Mononuclear cell (primary cell): Measurements from ENCODE around the gene MARCHF6. TPM values are rescaled to one million over a fixed set of nuclear protein-coding genes. Genes with fewer than 3 reads are reported as not detected.
"Not testable (repeated sequence)": the region's sequence is repeated elsewhere in the genome, so short reads cannot be mapped to it uniquely, and the experiment has no call there.

ENCODE experiments used
- H3K27me3 ChIP-seq: 2 replicates; pipeline ENCODE4 v1.6.0; 2011; ENCODE audit warnings: low read length, control low read depth; ENCODE audit not compliant: insufficient read depth
- H3K4me1 ChIP-seq: 2 replicates; pipeline ENCODE4 v1.5.1; 2011; ENCODE audit warnings: mild to moderate bottlenecking, low read length, control low read depth; ENCODE audit not compliant: insufficient read depth
- H3K4me3 ChIP-seq: 2 replicates; pipeline ENCODE4 v1.5.1; 2011; ENCODE audit warnings: mild to moderate bottlenecking, low read length, moderate library complexity
- H3K9me3 ChIP-seq: 2 replicates; pipeline ENCODE4 v1.5.1; 2011; ENCODE audit warnings: low read depth, mild to moderate bottlenecking, control low read depth, low read length
- total RNA-seq: library from RNA; depleted of rRNA; stranded (reverse); fragments of >200 nt; gene quantifications from one replicate; pipeline ENCODE4 v1.2.3, GENCODE V29; 2012

The MARCHF6 gene, protein sequence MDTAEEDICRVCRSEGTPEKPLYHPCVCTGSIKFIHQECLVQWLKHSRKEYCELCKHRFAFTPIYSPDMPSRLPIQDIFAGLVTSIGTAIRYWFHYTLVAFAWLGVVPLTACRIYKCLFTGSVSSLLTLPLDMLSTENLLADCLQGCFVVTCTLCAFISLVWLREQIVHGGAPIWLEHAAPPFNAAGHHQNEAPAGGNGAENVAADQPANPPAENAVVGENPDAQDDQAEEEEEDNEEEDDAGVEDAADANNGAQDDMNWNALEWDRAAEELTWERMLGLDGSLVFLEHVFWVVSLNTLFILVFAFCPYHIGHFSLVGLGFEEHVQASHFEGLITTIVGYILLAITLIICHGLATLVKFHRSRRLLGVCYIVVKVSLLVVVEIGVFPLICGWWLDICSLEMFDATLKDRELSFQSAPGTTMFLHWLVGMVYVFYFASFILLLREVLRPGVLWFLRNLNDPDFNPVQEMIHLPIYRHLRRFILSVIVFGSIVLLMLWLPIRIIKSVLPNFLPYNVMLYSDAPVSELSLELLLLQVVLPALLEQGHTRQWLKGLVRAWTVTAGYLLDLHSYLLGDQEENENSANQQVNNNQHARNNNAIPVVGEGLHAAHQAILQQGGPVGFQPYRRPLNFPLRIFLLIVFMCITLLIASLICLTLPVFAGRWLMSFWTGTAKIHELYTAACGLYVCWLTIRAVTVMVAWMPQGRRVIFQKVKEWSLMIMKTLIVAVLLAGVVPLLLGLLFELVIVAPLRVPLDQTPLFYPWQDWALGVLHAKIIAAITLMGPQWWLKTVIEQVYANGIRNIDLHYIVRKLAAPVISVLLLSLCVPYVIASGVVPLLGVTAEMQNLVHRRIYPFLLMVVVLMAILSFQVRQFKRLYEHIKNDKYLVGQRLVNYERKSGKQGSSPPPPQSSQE
- 140 TPM for total RNA-seq

DNA sequence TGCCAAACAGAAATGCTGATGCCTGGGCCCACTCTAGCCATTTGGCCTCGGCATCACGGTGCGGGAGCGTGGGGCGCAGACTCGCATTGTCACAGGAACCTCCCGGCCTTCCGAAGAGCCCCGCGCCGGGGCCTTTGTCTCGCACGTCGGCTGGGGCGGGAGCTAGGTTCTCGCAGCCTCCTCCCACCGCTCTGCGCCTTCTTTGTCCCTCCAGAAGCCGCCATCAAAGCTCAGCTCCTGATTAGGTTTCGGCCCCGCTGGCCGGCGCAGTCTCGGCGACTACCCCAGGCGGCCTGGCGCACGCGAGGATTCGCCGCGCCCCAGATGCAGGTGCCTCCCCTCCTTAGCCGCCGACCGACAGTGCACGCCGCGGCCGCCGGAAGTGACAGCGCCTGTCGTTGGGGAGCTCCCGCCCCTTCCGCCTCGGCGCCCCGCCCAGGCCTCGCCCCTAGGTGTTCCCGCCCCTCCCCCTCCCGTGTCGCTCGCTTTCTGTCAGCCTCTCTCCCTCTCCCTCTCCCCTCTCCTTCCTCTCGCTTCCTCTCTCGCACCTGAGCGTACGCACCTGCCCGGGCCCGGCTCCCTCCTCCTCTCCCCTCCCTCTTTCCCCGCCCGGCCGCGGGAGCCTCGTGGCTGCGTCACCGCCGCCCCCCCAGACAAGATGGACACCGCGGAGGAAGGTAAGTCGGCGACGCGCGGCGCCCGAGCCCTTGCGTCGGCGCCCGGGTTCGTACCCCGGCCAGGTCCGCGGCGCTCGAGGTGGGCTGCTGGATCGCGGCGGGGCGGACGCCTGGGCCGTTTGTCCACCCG, at the start of gene MARCHF6:
Gene MARCHF6, plus strand, starts transcription at position 455 of the 807 bp plus-strand sequence. Its CDS starts 204 bp downstream, at position 659.
- peak within 1 kb of the TSS; percentile 79 for H3K4me3 ChIP-seq
- no peaks in the 10 kb centered on the region for H3K9me3 ChIP-seq
- H3K4me1 ChIP-seq, result peaks cover 27% of the 10 kb centered on the region
- no peaks in the 10 kb centered on the region for H3K27me3 ChIP-seq

- H3K27me3 ChIP-seq, result peaks cover 7% of the 10 kb centered on the region
- H3K9me3 ChIP-seq, result no peaks in the 10 kb centered on the region
- no peak overlapping the region for H3K4me3 ChIP-seq
- peaks cover 9% of the 10 kb centered on the region for H3K4me1 ChIP-seq
Observed at GRCh38 chr5:10303699-10304170, 49.8 kb upstream of the MARCHF6 start.

DNA sequence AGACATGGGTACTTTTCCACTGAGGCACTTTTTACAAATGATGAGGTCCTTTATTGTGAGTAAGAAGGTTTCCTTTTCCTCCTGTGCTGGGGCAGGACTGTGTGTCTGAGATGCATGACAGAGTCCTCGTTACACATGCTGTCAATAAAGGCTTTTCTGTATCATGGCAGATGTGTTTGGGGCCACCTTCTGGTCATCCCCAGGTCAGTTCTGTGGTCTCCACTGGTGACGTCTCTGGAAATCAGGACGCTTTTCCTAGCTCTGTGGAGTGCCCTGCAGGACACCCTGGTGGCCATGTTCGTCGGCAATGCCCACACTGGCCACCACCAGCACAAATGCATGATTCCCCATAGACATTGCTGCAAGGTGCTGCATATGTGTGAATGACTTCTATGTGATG, 48.6 kb upstream of the MARCHF6 start:
- H3K9me3 ChIP-seq, result no peaks in the 10 kb centered on the region
- peaks cover 9% of the 10 kb centered on the region for H3K4me1 ChIP-seq
- no peak overlapping the region for H3K4me3 ChIP-seq
- H3K27me3 ChIP-seq, result peaks cover 10% of the 10 kb centered on the region

DNA sequence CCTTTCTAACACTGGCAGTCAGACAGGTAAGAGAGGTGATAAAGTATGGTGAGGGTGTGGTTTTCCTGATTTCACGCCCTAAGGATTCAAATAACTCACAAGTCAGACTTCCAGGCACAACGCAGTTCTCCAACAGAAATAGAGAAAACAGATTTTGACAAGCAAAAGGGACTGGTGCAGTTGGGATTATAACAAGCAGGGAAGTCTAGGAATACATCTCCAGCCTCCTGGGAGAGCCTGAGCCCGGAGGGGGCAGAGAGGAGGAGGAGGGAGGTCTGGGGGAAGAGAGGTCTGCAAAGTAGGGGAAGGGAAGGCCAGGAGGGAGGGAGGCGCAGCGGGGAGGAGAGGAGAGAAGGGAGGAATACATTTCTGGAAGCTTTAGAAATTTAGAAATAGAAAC, 47.4 kb upstream of the MARCHF6 start:
- Histone ChIP-seq H3K27me3 (peaks cover 10% of the 10 kb centered on the region), H3K4me1 (peaks cover 9% of the 10 kb centered on the region), H3K9me3 (no peaks in the 10 kb centered on the region), H3K4me3 (no peak overlapping the region)

- Histone ChIP-seq H3K4me1 (peaks cover 9% of the 10 kb centered on the region), H3K27me3 (peaks cover 10% of the 10 kb centered on the region), H3K4me3 (no peak overlapping the region), H3K9me3 (no peaks in the 10 kb centered on the region)
Observed at GRCh38 chr5:10306806-10307205, 46.7 kb upstream of the MARCHF6 start.

GRCh38 chr5:10307206-10308148, 46.0 kb upstream of the MARCHF6 start, which contains the start of gene CMBL:
Gene CMBL, minus strand, starts transcription at chr5:10307902. Its CDS starts 17,140 bp downstream, at chr5:10290762.
- Histone ChIP-seq H3K27me3 (peaks cover 10% of the 10 kb centered on the region), H3K9me3 (no peaks in the 10 kb centered on the region), H3K4me1 (peaks cover 9% of the 10 kb centered on the region), H3K4me3 (peak within 1 kb of the TSS; percentile 37)

DNA sequence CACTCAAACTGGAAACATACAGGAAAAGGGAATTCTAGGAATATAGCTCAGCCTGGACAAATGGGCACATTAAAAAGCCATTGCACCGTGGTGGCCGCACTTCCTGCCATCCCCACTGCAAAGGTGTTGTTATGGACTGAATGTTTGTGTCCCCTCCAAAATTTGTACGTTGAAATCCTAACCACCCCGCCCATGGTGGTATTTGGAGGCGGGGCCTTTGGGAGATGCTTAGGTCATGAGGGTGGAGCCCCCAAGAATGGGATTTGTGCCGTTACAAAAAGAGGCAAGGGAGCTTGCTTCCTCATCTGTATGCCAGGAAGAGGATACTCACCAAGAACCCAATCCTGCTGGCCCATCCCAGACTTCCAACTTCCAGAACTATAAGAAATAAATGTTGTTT, 44.7 kb upstream of the MARCHF6 start:
- H3K9me3 ChIP-seq, result no peaks in the 10 kb centered on the region
- H3K4me1 ChIP-seq, result peaks cover 9% of the 10 kb centered on the region
- H3K4me3 ChIP-seq, result no peak overlapping the region
- peaks cover 10% of the 10 kb centered on the region for H3K27me3 ChIP-seq

DNA sequence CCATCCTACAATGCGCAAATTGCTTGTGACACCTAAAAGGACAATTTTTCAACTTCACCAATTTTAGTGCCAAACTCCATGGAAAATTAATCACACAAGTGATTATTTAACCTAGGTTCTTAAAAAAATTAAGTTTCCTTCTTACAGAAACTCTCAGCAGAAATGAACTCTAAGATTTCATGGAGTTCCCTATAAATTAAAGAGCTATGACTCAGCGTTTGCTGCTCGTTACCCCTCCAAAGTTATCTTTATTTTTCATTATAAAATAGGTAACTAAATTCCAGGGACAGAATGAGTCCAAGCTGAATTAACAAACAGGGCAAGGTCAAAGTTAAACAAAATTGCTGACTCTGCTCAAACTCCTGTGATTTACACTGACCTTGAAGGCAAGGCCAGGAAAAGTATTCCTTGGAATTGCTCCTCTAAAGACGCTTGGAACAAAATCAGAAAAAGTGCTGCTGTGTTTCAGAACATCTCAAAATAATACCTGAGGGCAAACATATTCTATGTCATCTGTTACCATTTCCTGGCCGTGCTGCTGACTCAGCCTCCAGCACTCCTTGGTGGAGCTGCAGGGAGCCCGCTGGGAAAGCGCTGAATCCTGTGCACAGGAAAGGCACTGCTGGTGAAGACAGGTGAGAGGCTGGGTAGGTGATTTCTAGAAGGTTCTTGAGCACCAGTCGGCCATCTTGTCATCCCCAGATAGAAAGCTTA, 43.3 kb upstream of the MARCHF6 start:
- no peaks in the 10 kb centered on the region for H3K9me3 ChIP-seq
- peaks cover 9% of the 10 kb centered on the region for H3K4me1 ChIP-seq
- H3K27me3 ChIP-seq, result peaks cover 10% of the 10 kb centered on the region
- H3K4me3 ChIP-seq, result no peak overlapping the region

DNA sequence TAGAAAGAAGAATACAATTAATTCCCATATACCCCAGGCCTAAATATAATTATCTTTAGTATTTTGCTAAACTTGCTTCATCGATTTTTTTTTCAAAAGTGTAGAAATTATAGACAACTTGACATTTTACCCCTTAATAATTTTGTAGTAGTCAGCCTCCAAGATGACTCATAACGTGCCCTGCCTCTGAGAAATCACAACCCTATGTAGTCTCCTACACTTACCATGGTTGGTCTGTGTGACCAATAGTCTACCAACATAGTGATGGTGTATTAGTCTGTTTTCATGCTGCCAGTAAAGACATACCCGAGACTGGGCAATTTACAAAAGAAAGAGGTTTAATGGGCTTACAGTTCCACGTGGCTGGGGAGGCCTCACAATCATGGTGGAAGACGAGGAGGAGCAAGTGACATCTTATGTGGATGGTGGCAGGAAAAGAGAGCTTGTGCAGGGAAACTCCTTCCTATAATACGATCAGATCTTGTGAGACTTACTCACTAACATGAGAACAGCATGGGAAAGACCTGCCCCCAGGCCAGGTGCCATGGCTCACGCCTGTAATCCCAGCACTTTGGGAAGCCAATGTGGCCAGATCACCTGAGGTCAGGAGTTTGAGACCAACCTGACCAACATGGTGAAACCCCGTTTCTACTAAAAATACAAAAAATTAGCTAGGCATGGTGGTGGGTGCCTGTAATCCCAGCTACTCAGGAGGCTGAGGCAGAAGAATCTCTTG, 42.5 kb upstream of the MARCHF6 start:
- not testable (repeated sequence) for H3K27me3 ChIP-seq, H3K4me1 ChIP-seq, H3K4me3 ChIP-seq, H3K9me3 ChIP-seq

DNA sequence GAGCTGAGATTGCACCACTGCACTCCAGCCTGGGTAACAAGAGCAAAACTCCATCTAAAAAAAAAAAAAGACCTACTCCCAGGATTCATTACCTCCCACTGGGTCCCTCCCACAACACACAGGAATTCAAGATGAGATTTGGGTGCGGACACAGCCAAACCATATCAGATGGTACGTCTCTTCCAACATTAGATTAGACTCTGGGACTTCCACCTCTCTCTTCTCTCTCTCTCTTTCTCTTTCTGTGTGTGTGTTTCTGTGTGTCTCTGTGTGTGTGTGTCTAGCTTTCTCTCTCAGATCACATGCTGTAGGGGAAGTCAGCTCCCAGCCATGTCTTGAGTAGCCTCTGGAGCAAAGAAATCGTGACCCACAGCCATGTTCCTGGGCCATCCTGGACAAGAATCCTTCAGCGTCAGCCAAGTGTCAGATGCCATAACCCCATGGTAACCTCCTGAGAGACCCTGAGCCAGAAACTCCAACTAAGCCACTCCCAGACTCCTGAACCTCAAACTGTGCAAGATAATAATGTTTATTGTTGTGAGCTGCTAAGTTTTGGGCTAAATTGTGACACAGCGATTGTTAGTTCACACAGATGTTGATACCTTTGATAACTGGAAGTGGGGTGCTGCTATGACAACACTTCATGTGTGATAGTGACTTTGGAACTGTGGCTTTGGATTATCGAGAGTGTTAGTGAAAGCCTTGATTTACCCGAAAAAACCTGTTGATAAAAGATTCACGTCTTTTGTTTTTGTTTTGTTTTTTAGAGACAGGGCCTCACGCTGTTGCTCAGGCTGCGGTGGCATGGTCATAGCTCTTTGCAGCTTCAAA, 41.7 kb upstream of the MARCHF6 start:
- Histone ChIP-seq H3K4me3 (no peak overlapping the region), H3K4me1 (peaks cover 9% of the 10 kb centered on the region), H3K9me3 (no peaks in the 10 kb centered on the region), H3K27me3 (peaks cover 6% of the 10 kb centered on the region)

GRCh38 chr5:10315201-10315600, 38.3 kb upstream of the MARCHF6 start:
- Histone ChIP-seq H3K9me3 (no peaks in the 10 kb centered on the region), H3K27me3 (no peaks in the 10 kb centered on the region), H3K4me3 (no peak overlapping the region), H3K4me1 (no peaks in the 10 kb centered on the region)

GRCh38 chr5:10315824-10316509, 37.5 kb upstream of the MARCHF6 start:
- Histone ChIP-seq H3K27me3 (no peaks in the 10 kb centered on the region), H3K4me1 (no peaks in the 10 kb centered on the region), H3K9me3 (no peaks in the 10 kb centered on the region), H3K4me3 (no peak overlapping the region)
